ENCODE data around the gene ARHGAP12.

GRCh38 chr10:31936933-31937332 is 8.3 kb upstream of the ARHGAP12 start:
- no peak for TF ChIP-seq CTCF (IDR thresholded peaks at IDR 0.05)
- TF ChIP-seq POLR2A (IDR thresholded peaks at IDR 0.05) = no peak
- TF ChIP-seq POLR2AphosphoS5 (IDR thresholded peaks at IDR 0.05; ENCODE audit: insufficient read depth in 1 of 2, low read depth in 1 of 2) = no peak

Measured in vagina (tissue), 2 donors.